CD4-positive, alpha-beta T cell (primary cell): ENCODE measurements around the gene CDK5R1. TPM values are rescaled to one million over a fixed set of nuclear protein-coding genes. Genes with fewer than 3 reads are reported as not detected.

ENCODE experiments used
- ATAC-seq: fragments of 200-7000 bp; cut with Tn5 transposase; one replicate; pipeline ENCODE4 v1.10.0; 2022; ENCODE audit warnings: mild to moderate bottlenecking; ENCODE audit not compliant: poor library complexity
- CTCF ChIA-PET: fragments of 350-600 bp; sonication (Branson Sonifier 250); formaldehyde crosslinking; loops from one replicate; lab custom pipeline; 2021; ENCODE audit warnings: antibody characterized with exemption, inconsistent platforms; lab: Charles Lee
- POLR2A ChIA-PET: fragments of 350-600 bp; sonication (Branson Sonifier 250); formaldehyde crosslinking; loops from one replicate; lab custom pipeline; 2021; ENCODE audit warnings: antibody characterized with exemption, inconsistent platforms; lab: Charles Lee
- DNase-seq, 14 experiments: peaks; one replicate each; pipeline ENCODE4 v3.0.0-alpha.2; 2013 to 2020; ENCODE audit warnings: mixed read lengths in 2 of 14
- H3K27ac ChIP-seq, 2 donors: one replicate each; pipeline versions ENCODE4 v1.5.1 to v1.7.0; 2013; ENCODE audit warnings: low read length in 2 of 2, low read depth in 1 of 2, mild to moderate bottlenecking in 1 of 2
- H3K27me3 ChIP-seq, 2 experiments: 1 replicate in 1 of 2; 2 replicates in 1 of 2; pipeline versions ENCODE4 v1.6.1 to v1.7.0; 2013; ENCODE audit warnings: low read length in 2 of 2, control low read depth in 1 of 2, mild to moderate bottlenecking in 1 of 2, moderate library complexity in 1 of 2; ENCODE audit not compliant: insufficient read depth in 2 of 2, control insufficient read depth in 1 of 2
- H3K36me3 ChIP-seq: one replicate; pipeline ENCODE4 v1.6.1; 2013; ENCODE audit warnings: low read length, control low read depth; ENCODE audit not compliant: insufficient read depth
- H3K4me1 ChIP-seq: one replicate; pipeline ENCODE4 v1.6.1; 2013; ENCODE audit warnings: low read length, control low read depth; ENCODE audit not compliant: insufficient read depth
- H3K4me3 ChIP-seq: one replicate; pipeline ENCODE4 v1.5.1; 2013; ENCODE audit warnings: mild to moderate bottlenecking, low read length, moderate library complexity
- H3K9me3 ChIP-seq, 2 experiments: 1 replicate in 1 of 2; 2 replicates in 1 of 2; pipeline versions ENCODE4 v1.6.1 to v1.7.0; 2013; ENCODE audit warnings: low read length in 2 of 2, mild to moderate bottlenecking in 2 of 2, control low read depth in 1 of 2, moderate library complexity in 1 of 2; ENCODE audit not compliant: control insufficient read depth in 1 of 2, insufficient read depth in 1 of 2
- H3K27ac Mint-ChIP-seq: one replicate; pipeline ENCODE4 v1.8.0; 2020; ENCODE audit warnings: mixed read lengths
- H3K27me3 Mint-ChIP-seq: one replicate; pipeline ENCODE4 v1.8.0; 2021; ENCODE audit warnings: mixed read lengths
- H3K36me3 Mint-ChIP-seq: one replicate; pipeline ENCODE4 v1.8.0; 2021; ENCODE audit warnings: low read depth, mixed read lengths
- H3K4me1 Mint-ChIP-seq: one replicate; pipeline ENCODE4 v1.8.0; 2021; ENCODE audit warnings: low read depth, mixed read lengths
- H3K4me3 Mint-ChIP-seq: one replicate; pipeline ENCODE4 v1.8.0; 2020; ENCODE audit warnings: mild to moderate bottlenecking, mixed read lengths
- H3K9me3 Mint-ChIP-seq: one replicate; pipeline ENCODE4 v1.8.0; 2020; ENCODE audit warnings: mixed read lengths
- CTCF ChIP-seq: fragments of 200-600 bp; IDR thresholded peaks from one replicate; pipeline ENCODE4 v1.8.0; 2022; ENCODE audit warnings: antibody characterized with exemption, mild to moderate bottlenecking
- intact Hi-C, 2 experiments: fragments of 100-400 bp; cut with DNase I in 1 of 2; cut with micrococcal nuclease in 1 of 2; formaldehyde crosslinking; loops; one replicate each; pipeline versions ENCODE4 v1.15.1 to v1.9.0; 2023 to 2025; cut with DNase I, micrococcal nuclease
- total RNA-seq, 174 experiments: library from RNA in 2 of 174; stranded (reverse) in 2 of 174; gene quantifications; one replicate each; pipeline ENCODE4 v1.2.3 and lab custom pipeline; 2021 to 2026

The CDK5R1 gene
- total RNA-seq, 2 experiments from 2014 or later: 21.7 to 22.5 TPM

GRCh38 chr17:32445497-32445896, 41.3 kb upstream of the CDK5R1 start:
- no peaks in the 10 kb centered on the region for H3K9me3 Mint-ChIP-seq
- Histone ChIP-seq H3K4me3 (peak overlapping the region; percentile 92), H3K27ac (no peak overlapping the region), H3K9me3 (no peaks in the 10 kb centered on the region), H3K27me3 (no peaks in the 10 kb centered on the region), H3K36me3 (peaks cover 28% of the 10 kb centered on the region), H3K4me1 (peaks cover 17% of the 10 kb centered on the region)
- intact Hi-C loops: loop anchor here in 1 of 2 experiments (5.0 to 10.0 kb wide), 2 partner anchors 432 to 511 kb away; partner anchors contain the start of genes MYO1D and SUZ12
- H3K4me1 Mint-ChIP-seq: peaks cover 40% of the 10 kb centered on the region
- H3K4me3 Mint-ChIP-seq: peak overlapping the region; percentile 90
- ChIA-PET CTCF (interaction anchor here (1.7 to 3.1 kb wide), 3 partner anchors 18 to 94 kb away, joined by 5 to 37 read pairs (median 21); partner anchors contain the start of gene CDK5R1), POLR2A (interaction anchor here (1.4 to 2.2 kb wide), 3 partner anchors 8 to 105 kb away, joined by 6 to 21 read pairs (median 10); partner anchors contain the start of gene CDK5R1)
- peak overlapping the region; percentile 18 for H3K27ac Mint-ChIP-seq
- ATAC-seq (no peak), DNase-seq (no peak)
- no peaks in the 10 kb centered on the region for H3K27me3 Mint-ChIP-seq
- no peak for TF ChIP-seq CTCF
- H3K36me3 Mint-ChIP-seq: peaks cover 52% of the 10 kb centered on the region

- no peaks in the 10 kb centered on the region for H3K27me3 Mint-ChIP-seq
- intact Hi-C loops: loop anchor here in 1 of 2 experiments (5.0 to 10.0 kb wide), 2 partner anchors 431 to 511 kb away; partner anchors contain the start of genes MYO1D and SUZ12
- peaks cover 57% of the 10 kb centered on the region for H3K36me3 Mint-ChIP-seq
- Histone ChIP-seq H3K4me1 (peaks cover 17% of the 10 kb centered on the region), H3K27me3 (no peaks in the 10 kb centered on the region), H3K36me3 (peaks cover 31% of the 10 kb centered on the region), H3K27ac (no peak overlapping the region), H3K9me3 (no peaks in the 10 kb centered on the region), H3K4me3 (peak overlapping the region; percentile 92)
- no peak for ATAC-seq
- no peak for TF ChIP-seq CTCF
- peak overlapping the region; percentile 18 for H3K27ac Mint-ChIP-seq
- POLR2A ChIA-PET: interaction anchor here (2.2 kb wide), 1 partner anchor 40 kb away, joined by 21 read pairs; the partner anchor contains the start of gene CDK5R1
- peaks cover 45% of the 10 kb centered on the region for H3K4me1 Mint-ChIP-seq
- DNase-seq: peak in 2 of 14 experiments; percentile 18 to 35
- CTCF ChIA-PET: interaction anchor here (3.1 kb wide), 1 partner anchor 40 kb away, joined by 21 read pairs; the partner anchor contains the start of gene CDK5R1
- no peaks in the 10 kb centered on the region for H3K9me3 Mint-ChIP-seq
- peak overlapping the region; percentile 90 for H3K4me3 Mint-ChIP-seq
Measured at GRCh38 chr17:32445971-32446370, 40.8 kb upstream of the CDK5R1 start.

- no peak for DNase-seq
- peak overlapping the region; percentile 52 for H3K4me3 Mint-ChIP-seq
- TF ChIP-seq CTCF: no peak
- POLR2A ChIA-PET: no interaction called here
- H3K27ac ChIP-seq: no peak overlapping the region
- peaks cover 17% of the 10 kb centered on the region for H3K4me1 ChIP-seq
- H3K27ac Mint-ChIP-seq: no peak overlapping the region
- no peaks in the 10 kb centered on the region for H3K27me3 Mint-ChIP-seq
- H3K9me3 Mint-ChIP-seq: no peaks in the 10 kb centered on the region
- no peaks in the 10 kb centered on the region for H3K27me3 ChIP-seq
- CTCF ChIA-PET: no interaction called here
- peaks cover 41% of the 10 kb centered on the region for H3K36me3 ChIP-seq
- no peak for ATAC-seq
- peaks cover 67% of the 10 kb centered on the region for H3K36me3 Mint-ChIP-seq
- intact Hi-C loops: loop anchor here in 1 of 2 experiments (5.0 to 10.0 kb wide), 2 partner anchors 430 to 512 kb away; partner anchors contain the start of genes MYO1D and SUZ12
- H3K4me1 Mint-ChIP-seq: peaks cover 51% of the 10 kb centered on the region
- H3K9me3 ChIP-seq: no peaks in the 10 kb centered on the region
- H3K4me3 ChIP-seq: no peak overlapping the region
Measured at GRCh38 chr17:32446949-32447348, 39.8 kb upstream of the CDK5R1 start.
